Mesodermal cell (in vitro differentiated cells): ENCODE results near the gene SH2D2A.
A peak's percentile ranks its signal among the peaks of the same experiment; 100 is the strongest.

Source experiments
- H3K27ac ChIP-seq: 2 replicates; pipeline ENCODE4 v1.7.0; 2013; ENCODE audit warnings: mild to moderate bottlenecking, low read depth, low read length, moderate library complexity; ENCODE audit not compliant: severe bottlenecking
- H3K36me3 ChIP-seq: 2 replicates; pipeline ENCODE4 v1.7.1; 2013; ENCODE audit warnings: mild to moderate bottlenecking, low read length, moderate library complexity; ENCODE audit not compliant: control insufficient read depth, insufficient read depth
- H3K4me1 ChIP-seq: one replicate; pipeline ENCODE4 v1.7.1; 2013; ENCODE audit warnings: mild to moderate bottlenecking, low read length; ENCODE audit not compliant: insufficient read depth, control insufficient read depth, poor library complexity, severe bottlenecking
- H3K4me3 ChIP-seq: 2 replicates; pipeline ENCODE4 v1.7.0; 2013; ENCODE audit warnings: low read length, control low read depth, mild to moderate bottlenecking; ENCODE audit not compliant: insufficient read depth, poor library complexity, severe bottlenecking; ENCODE audit errors: extremely low read depth
- H3K9me3 ChIP-seq: 2 replicates; pipeline ENCODE4 v1.7.1; 2013; ENCODE audit warnings: mild to moderate bottlenecking, low read length, moderate library complexity; ENCODE audit not compliant: control insufficient read depth
- WGBS, 2 experiments: methylation state at CpG; one replicate each; pipeline ENCODE4 v1.1.5; 2013; ENCODE audit warnings: missing lambda C conversion rate in 2 of 2; ENCODE audit not compliant: insufficient coverage in 2 of 2; 5-methylcytosine and 5-hydroxymethylcytosine counted together

The SH2D2A gene

DNA sequence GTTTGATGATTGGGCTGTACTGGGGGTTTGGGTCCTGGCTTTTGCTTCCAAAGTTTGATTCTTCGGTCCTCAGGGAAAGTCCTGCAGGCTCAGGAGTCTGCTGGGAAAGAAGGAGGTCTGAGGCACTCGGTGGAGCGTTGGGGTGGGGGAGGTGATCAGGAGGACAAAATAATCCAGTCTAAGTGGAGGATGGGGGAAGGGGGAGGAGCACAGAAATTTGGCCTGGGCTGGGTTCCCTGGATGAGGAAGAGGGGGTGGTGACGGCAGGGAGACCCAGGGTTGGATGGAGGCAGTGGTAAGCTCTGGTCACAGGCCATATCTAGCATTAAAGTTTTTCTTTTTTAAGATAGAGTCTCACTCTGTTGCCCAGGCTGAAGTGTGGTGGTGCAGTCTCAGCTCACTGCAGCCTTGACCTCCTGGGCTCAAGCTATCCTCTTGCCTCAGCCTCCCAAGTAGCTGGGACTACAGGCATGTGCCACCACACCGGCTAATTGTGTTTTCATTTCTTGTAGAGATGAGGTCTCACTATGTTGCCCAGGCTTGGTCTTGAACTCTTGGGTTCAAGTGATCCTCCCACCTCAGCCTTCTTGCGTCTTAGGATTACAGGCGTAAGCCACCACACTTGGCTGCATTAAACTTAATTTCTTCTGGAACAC lies 6.8 kb downstream of the SH2D2A start:
- WGBS, 2 experiments: 87 to 97% methylated on average over 4 to 6 of the region's 7 CpGs
- Histone ChIP-seq H3K27ac (no peak overlapping the region), H3K36me3 (peaks cover 4% of the 10 kb centered on the region), H3K4me1 (peaks cover 13% of the 10 kb centered on the region), H3K4me3 (no peak overlapping the region), H3K9me3 (no peaks in the 10 kb centered on the region)

DNA sequence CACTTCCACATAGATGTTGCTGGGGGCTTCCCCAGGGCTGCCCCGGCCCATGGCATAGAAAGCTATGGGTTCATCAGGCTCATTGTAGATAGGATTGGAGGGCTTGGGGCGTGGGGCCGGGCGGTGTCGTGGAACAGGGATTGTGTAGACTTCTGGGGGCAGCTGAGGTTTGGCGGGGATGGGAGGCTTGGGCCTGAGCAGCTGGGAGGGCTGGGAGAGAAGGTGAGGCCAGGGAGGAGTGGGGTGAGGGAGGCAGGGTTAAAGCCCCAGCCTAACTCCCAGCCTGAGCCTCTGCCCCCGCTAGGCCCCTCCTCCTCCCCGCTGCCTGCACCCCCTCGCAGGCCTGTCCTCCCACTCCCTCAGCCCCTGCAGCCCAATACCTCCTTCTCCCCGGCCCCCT lies 7.4 kb downstream of the SH2D2A start:
- 95 to 100% methylated on average over 5 to 9 of the region's 10 CpGs for WGBS, 2 experiments
- H3K36me3 ChIP-seq: peaks cover 4% of the 10 kb centered on the region
- no peaks in the 10 kb centered on the region for H3K9me3 ChIP-seq
- H3K4me3 ChIP-seq: no peak overlapping the region
- peaks cover 8% of the 10 kb centered on the region for H3K4me1 ChIP-seq
- no peak overlapping the region for H3K27ac ChIP-seq

DNA sequence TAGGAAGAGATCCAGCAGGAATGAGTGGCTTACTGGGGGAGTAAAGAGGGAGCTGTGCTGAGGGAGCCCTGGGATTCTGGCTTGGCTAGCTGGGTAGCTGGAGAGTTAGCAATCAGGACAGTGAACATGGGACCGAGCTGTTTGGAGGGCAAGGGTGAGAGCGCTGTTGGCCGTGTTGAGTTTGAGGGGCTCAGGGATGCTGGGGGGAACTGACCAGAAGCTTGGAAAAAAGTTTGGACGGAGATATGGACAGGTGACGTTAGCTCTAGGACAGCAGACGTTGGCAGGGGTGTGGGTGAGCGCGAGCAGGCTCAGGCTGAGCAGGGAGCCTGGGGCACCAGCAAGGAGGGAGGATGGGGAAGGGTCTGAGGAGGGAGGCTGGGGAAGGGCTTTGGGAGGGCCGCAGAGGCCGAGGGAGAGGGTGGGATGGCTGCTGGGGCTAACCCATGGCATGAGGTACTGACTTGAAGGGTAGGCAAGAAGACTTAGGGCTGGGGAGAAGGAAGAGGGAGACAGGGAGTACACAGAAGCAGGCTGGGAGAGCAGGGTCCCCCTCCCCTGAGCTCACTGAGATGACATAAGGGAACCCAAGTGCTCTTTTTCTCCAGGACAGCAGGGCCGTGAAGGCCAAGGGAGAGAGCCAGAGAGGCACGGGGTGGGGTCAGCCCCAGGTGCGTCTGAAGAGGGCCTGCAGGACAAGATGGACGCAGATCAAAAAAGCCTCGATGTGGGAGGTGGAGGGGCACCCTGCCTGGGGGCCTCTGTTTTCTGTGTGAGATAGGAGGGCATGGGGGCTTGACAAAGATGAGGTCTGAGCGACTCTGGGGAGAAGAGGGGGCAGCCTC lies 8.2 kb downstream of the SH2D2A start:
- Histone ChIP-seq H3K27ac (no peak overlapping the region), H3K4me1 (peaks cover 2% of the 10 kb centered on the region), H3K36me3 (peaks cover 4% of the 10 kb centered on the region), H3K4me3 (no peak overlapping the region), H3K9me3 (no peaks in the 10 kb centered on the region)
- 91 to 92% methylated on average over 15 of the region's 16 CpGs for WGBS, 2 experiments

DNA sequence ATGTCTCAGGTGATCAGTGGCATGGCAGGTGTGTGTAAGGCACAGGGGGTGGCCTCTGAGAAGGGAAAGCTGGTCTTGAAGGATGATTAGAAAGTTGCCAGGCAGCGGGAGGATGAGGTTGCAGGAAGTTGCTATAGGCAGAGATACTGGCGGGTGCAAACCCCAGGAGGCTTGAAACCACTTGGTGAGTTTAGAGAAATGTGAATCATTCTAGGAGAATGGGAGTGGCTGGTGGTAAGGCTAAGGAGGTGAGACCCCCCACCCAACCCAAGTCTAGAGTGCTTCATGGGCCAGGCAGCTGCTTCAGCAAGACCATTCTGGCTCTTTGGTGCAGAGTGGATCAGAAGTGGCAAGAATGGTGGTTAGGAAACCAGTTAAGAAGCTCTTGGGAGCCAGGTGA lies 9.0 kb downstream of the SH2D2A start:
- WGBS, 2 experiments: 86 to 100% methylated on average over 2 of the region's 2 CpGs

DNA sequence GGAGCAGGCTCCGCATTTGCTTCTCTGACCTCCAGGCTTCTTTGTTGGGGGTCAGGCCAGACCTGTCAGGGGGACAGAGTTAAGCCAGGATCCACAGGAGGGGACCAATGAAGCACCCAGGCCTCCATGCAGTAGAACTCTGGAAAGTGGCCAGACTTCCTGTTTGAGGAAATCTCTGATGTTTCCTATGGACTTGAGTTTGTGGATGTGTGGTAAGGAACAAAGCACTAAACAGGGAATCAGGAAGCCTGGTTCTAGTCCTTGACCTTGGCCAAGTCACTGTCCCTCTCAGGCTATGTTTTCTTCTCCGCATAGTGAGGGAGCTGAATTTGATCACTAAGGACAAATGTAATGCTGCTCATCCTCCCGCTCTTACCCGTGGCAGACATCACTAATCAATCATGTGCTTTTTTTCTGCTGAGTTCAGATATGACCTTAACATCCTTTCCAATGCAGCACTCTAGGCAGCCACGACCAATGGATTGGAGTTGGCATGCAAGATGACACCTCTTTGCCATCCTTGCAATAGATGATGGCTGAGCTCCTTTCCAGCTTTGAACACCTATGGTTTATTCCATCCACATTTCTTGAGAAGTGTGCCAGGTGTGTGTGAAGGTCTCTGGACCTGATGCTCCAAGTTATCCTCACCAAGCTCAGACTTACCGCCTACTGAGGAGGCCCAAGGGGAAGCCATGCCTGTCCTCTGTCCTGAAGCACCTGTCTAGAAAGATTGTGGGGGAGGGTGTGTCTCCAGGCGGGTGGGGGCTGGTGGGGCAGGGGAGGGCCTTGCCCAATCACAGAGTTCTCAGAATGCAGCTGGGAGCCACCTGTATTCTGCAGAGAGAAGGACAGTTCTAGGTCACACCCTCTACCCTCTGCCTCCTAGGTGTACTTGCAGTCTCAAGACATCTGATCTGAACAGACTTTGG lies 9.9 kb downstream of the SH2D2A start:
- Histone ChIP-seq H3K27ac (no peak overlapping the region), H3K4me3 (no peak overlapping the region), H3K9me3 (no peaks in the 10 kb centered on the region), H3K36me3 (peaks cover 8% of the 10 kb centered on the region), H3K4me1 (peaks cover under 1% of the 10 kb centered on the region)
- 92 to 96% methylated on average over 5 to 6 of the region's 7 CpGs for WGBS, 2 experiments

More for the DNA sequence above, 9.0 kb downstream of the SH2D2A start:
- H3K4me1 ChIP-seq: no peaks in the 10 kb centered on the region
- H3K9me3 ChIP-seq: no peaks in the 10 kb centered on the region
- H3K4me3 ChIP-seq: no peak overlapping the region
- peaks cover 4% of the 10 kb centered on the region for H3K36me3 ChIP-seq
- no peak overlapping the region for H3K27ac ChIP-seq

DNA sequence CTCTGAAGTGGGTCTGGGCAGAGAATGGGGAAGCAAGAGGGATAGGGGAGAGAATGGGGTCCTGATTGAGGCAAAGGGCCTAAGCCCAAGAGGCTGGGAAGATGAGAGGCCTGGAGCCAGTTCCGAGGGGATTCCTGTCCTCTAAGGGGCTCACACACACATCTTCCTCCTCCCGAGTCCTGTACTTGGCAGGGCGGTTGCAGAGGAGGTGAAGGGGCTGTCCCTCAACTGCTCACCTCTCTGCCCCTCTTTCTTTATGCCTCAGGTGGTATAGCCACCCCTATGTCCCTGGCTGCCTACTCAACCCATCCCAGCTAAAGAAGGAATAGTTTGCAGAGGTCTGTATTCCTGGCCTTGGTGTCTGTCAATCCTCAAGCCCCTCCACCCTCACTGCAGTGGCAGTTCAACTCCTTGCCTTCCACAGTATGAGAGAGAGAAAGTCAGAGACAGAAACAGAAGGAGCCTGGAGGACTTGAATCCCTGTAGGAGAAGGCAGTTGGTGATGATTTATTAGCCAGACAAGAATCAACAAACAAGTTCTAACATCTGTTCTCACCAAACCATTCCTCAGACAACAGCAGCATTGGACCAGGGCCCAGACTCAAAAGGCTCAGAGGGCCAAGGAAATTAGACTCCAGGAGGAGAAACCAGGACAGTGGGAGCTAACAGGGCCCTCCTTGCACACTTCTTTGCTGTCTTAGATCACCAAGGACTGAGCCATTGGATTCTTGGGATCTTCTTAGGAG lies 10.7 kb downstream of the SH2D2A start:
- 95 to 100% methylated on average over 1 to 3 of the region's 3 CpGs for WGBS, 2 experiments
- peak overlapping the region; percentile 5 for H3K27ac ChIP-seq

DNA sequence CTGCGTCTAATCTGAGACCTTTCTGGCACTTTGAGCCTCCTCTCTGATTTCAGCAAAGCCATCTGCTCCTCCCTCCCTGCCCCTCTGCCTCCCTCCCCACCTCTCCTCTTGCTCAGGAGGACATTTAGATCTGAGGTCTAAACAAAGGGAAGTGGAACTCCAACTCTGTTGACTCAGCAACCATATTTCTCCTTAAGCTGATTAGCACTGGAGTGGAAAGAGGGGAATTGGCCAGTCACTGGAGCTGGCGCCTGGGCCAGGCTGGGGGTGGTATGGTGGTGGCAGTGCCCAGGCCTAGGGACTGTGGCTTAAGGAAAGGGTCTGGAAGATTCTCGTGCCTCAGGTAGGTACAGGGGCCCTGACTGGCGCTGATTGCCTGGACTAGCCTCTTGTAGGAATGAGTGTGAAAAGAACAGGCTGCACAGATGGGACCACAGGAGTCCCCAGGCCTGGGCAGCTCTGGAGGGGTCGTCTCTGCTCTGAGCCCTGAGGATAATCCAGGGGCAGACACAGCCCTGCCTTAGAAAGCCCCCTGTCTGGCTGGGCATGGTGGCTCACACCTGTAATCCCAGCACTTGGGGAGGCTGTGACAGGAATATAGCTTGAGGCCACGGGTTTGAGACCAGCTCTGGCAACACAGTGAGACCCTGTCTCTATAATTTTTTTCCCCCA lies 11.9 kb downstream of the SH2D2A start:
- Histone ChIP-seq H3K4me3 (no peak overlapping the region), H3K4me1 (peaks cover 10% of the 10 kb centered on the region), H3K9me3 (no peaks in the 10 kb centered on the region), H3K36me3 (peaks cover 28% of the 10 kb centered on the region), H3K27ac (no peak overlapping the region)
- 68 to 98% methylated on average over 4 to 5 of the region's 6 CpGs for WGBS, 2 experiments

More for the DNA sequence above, 10.7 kb downstream of the SH2D2A start:
- H3K36me3 ChIP-seq: peaks cover 16% of the 10 kb centered on the region
- H3K4me3 ChIP-seq: no peak overlapping the region
- peaks cover 8% of the 10 kb centered on the region for H3K4me1 ChIP-seq
- H3K9me3 ChIP-seq: no peaks in the 10 kb centered on the region

DNA sequence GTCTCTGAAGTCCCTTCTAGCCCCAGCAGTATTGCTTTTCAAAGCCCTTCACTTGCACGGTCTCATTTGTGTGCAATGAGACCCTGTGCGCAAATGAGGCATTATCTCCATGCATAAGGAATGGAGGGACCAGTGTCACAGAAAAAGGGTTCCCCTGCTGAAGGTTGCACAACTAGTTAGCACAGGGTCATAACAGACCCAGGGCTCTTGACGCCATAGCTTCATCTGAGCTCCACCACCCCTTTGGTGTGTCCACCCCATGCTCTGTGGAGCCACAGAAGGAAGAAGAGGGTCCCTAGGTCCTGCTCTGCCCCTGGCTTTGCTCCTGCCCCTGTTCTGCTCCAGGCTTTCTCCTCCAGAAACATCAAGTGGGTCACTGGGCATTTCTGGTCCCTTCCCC lies 12.6 kb downstream of the SH2D2A start:
- no peaks in the 10 kb centered on the region for H3K9me3 ChIP-seq
- peaks cover 12% of the 10 kb centered on the region for H3K4me1 ChIP-seq
- H3K36me3 ChIP-seq: peaks cover 29% of the 10 kb centered on the region
- no peak overlapping the region for H3K27ac ChIP-seq
- H3K4me3 ChIP-seq: no peak overlapping the region
- WGBS, 2 experiments: 83 to 93% methylated on average over 3 of the region's 3 CpGs

DNA sequence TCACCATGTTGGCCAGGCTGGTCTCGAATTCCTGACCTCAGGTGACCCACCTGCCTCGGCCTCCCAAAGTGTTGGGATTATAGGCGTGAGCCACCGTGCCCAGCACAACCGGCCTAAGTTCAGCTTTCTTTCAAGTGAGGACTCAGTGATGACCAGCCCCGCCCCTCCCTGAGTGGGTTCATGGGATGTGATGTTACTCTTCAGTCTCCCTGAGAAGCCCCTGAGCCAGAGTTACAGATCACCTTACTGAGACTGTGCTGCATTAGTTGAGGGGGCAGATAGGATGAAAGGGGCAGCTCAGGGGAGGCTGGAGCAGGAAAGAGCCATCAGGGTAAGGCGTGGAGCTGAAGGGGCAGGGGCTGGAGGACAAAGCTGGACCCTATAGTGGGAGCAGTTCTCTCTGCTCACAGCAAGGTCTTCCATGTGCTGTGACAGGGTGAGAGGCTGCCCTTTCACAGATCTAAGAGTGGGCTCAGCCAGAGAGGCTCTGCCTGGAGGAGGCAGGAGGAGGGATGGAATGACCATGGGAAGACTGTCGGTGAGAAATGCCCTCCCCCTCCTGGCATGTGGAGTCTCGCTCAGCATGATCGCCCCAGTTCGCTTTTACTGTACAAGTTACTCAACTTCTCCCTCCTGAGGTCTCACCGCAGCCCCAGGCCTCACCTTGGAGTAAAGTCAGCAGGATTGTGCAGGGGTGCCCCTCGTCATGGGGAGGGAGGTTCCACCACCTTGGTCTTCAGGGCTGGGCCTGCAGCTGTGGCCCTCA lies 13.4 kb downstream of the SH2D2A start:
- H3K4me1 ChIP-seq: peaks cover 18% of the 10 kb centered on the region
- 97 to 98% methylated on average over 8 to 13 of the region's 13 CpGs for WGBS, 2 experiments

More for the DNA sequence above, 13.4 kb downstream of the SH2D2A start:
- Histone ChIP-seq H3K36me3 (peaks cover 36% of the 10 kb centered on the region), H3K9me3 (no peaks in the 10 kb centered on the region), H3K4me3 (no peak overlapping the region), H3K27ac (no peak overlapping the region)
